K562 (cell line): Measurements from ENCODE around the gene RPL22L1. TPM values are rescaled to one million over a fixed set of nuclear protein-coding genes. Genes with fewer than 3 reads are reported as not detected.
A peak's percentile ranks its signal among the peaks of the same experiment; 100 is the strongest.

Source experiments
- ASH1L ChIP-seq: fragments of 450-650 bp; IDR thresholded peaks from 2 replicates; pipeline ENCODE4 v1.6.1; 2018; ENCODE audit warnings: borderline replicate concordance, mild to moderate bottlenecking, low read depth; ENCODE audit not compliant: partially characterized antibody
- BRD9 ChIP-seq: fragments of 450-650 bp; IDR thresholded peaks from 2 replicates; pipeline ENCODE4 v1.6.1; 2018; ENCODE audit warnings: low read depth; ENCODE audit not compliant: partially characterized antibody
- HDGF ChIP-seq: fragments of 450-650 bp; IDR thresholded peaks from 2 replicates; pipeline ENCODE4 v1.6.1; 2016
- KAT7 ChIP-seq: sonication (generic); formaldehyde crosslinking; IDR thresholded peaks from 2 replicates; pipeline ENCODE4 v1.8.0; 2022; ENCODE audit warnings: missing genetic modification reagents, mild to moderate bottlenecking, borderline replicate concordance
- MEF2D ChIP-seq: conservative IDR thresholded peaks from 2 replicates; pipeline ENCODE4 v1.6.1; 2016; ENCODE audit warnings: low read depth, missing genetic modification characterization, missing compliant biosample characterization
- PBX2 ChIP-seq, 2 experiments: IDR thresholded peaks in 1 of 2; conservative IDR thresholded peaks in 1 of 2; 2 replicates each; pipeline ENCODE4 v1.6.1; 2016; ENCODE audit warnings: low read depth in 2 of 2, mild to moderate bottlenecking in 1 of 2, missing compliant biosample characterization in 1 of 2, missing genetic modification characterization in 1 of 2, moderate library complexity in 1 of 2
- ZFP30 ChIP-seq: fragments of 250-450 bp; sonication (Bioruptor Pico); IDR thresholded peaks from 2 replicates; pipeline ENCODE4 v1.8.0; 2022; ENCODE audit warnings: moderate library complexity, mild to moderate bottlenecking, inconsistent platforms, borderline replicate concordance
- polyA plus RNA-seq, 8 experiments: library from polyadenylated mRNA; depleted of rRNA in 4 of 8; stranded (reverse) in 5 of 8; unstranded in 3 of 8; fragments of >200 nt; fragmentation: Nextera tagmentation in 2 of 8; fragmentation: Illumina TruSeq in 1 of 8; extraction: Ambion mirVana in 2 of 8; extraction: Trizol in 1 of 8; gene quantifications; 2 replicates each; pipeline versions ENCODE4 v1.2.1 to v1.2.3, GENCODE V29; 2011 to 2014; ENCODE audit warnings: inconsistent platforms in 1 of 8, missing spikeins in 1 of 8
- total RNA-seq, 7 experiments: library from RNA; depleted of rRNA in 6 of 7; stranded (reverse); fragments of >200 nt in 6 of 7; fragmentation: Illumina TruSeq in 2 of 7; extraction: Trizol in 2 of 7; gene quantifications; 2 replicates each; pipeline versions ENCODE4 v1.2.1 to v1.2.3, GENCODE V29; 2011 to 2021; ENCODE audit warnings: low replicate concordance in 1 of 7

RPL22L1 gene
- total and polyA plus RNA-seq, 9 of the 15 experiments (the other 6 are each of a cell fraction or from before 2014, with no cell fraction given) = 53.9 to 198 (median 108) TPM

GRCh38 chr3:170868577-170869238 is 1.3 kb downstream of the RPL22L1 start (continued):
- no peak for TF ChIP-seq PBX2 (CRISPR knock-in tag; IDR thresholded peaks at IDR 0.05; ENCODE audit: low read depth)
- no peak for TF ChIP-seq PBX2 (tag; conservative IDR thresholded peaks at IDR 0.05; ENCODE audit: low read depth)
- no peak for TF ChIP-seq MEF2D (tag)
- TF ChIP-seq BRD9 = peak; percentile 72
- peak; percentile 31 for TF ChIP-seq ASH1L
- no peak for TF ChIP-seq ZFP30 (CRISPR knock-in tag)
- 0 out of 2 replicates have a peak, but pooled peaks have one; percentile 81 for TF ChIP-seq HDGF
- TF ChIP-seq KAT7 (CRISPR knock-in tag) = 0 out of 2 replicates have a peak, but pooled peaks have one; percentile 18
